Skeletal muscle cell (primary cell): ENCODE data around the gene PGPEP1.
"Not testable (repeated sequence)": the region's sequence is repeated elsewhere in the genome, so short reads cannot be mapped to it uniquely, and the experiment has no call there.

Experiments
- DNase-seq: peaks from one replicate; pipeline ENCODE4 v3.0.0-alpha.2; 2010; ENCODE audit warnings: low read depth
- H3K4me3 ChIP-seq: 2 replicates; pipeline ENCODE4 v1.5.1; 2011; ENCODE audit warnings: low read depth, mild to moderate bottlenecking, control low read depth, low read length, moderate library complexity

PGPEP1 gene

GRCh38 chr19:18354743-18355142, 14.3 kb downstream of the PGPEP1 start:
- DNase-seq, H3K4me3 ChIP-seq: not testable (repeated sequence)

- no peak for DNase-seq
- no peak overlapping the region for H3K4me3 ChIP-seq
These were observed 16.6 kb downstream of the PGPEP1 start for GRCh38 chr19:18357041-18357440.

- no peak for DNase-seq
These were observed 21.2 kb downstream of the PGPEP1 start for GRCh38 chr19:18361646-18362045.

GRCh38 chr19:18362934-18363542, 22.6 kb downstream of the PGPEP1 start:
- DNase-seq = no peak
- H3K4me3 ChIP-seq = no peak overlapping the region

More at GRCh38 chr19:18361646-18362045, 21.2 kb downstream of the PGPEP1 start:
- no peak overlapping the region for H3K4me3 ChIP-seq

GRCh38 chr19:18363787-18364186, 23.4 kb downstream of the PGPEP1 start:
- no peak for DNase-seq
- no peak overlapping the region for H3K4me3 ChIP-seq

- not testable (repeated sequence) for DNase-seq, H3K4me3 ChIP-seq
These were observed 24.0 kb downstream of the PGPEP1 start for GRCh38 chr19:18364277-18364825.

- DNase-seq = peak; percentile 98
- H3K4me3 ChIP-seq = no peak overlapping the region
These were observed 24.6 kb downstream of the PGPEP1 start for GRCh38 chr19:18364826-18365528.

- no peak for DNase-seq
- no peak overlapping the region for H3K4me3 ChIP-seq
These were observed 25.6 kb downstream of the PGPEP1 start for GRCh38 chr19:18366021-18366435.

GRCh38 chr19:18368504-18369222, 28.3 kb downstream of the PGPEP1 start:
- DNase-seq = no peak
- no peak overlapping the region for H3K4me3 ChIP-seq

- H3K4me3 ChIP-seq = no peak overlapping the region
- DNase-seq = no peak
These were observed 33.1 kb downstream of the PGPEP1 start for GRCh38 chr19:18373407-18373891.

GRCh38 chr19:18373892-18374629, 33.7 kb downstream of the PGPEP1 start:
- no peak overlapping the region for H3K4me3 ChIP-seq
- DNase-seq = peak; percentile 96

GRCh38 chr19:18377026-18377425, 36.6 kb downstream of the PGPEP1 start:
- H3K4me3 ChIP-seq = no peak overlapping the region
- DNase-seq = no peak

GRCh38 chr19:18379803-18380747, 39.7 kb downstream of the PGPEP1 start:
- H3K4me3 ChIP-seq = no peak overlapping the region
- peak; percentile 71 for DNase-seq

- H3K4me3 ChIP-seq = no peak overlapping the region
- DNase-seq = no peak
These were observed 40.4 kb downstream of the PGPEP1 start for GRCh38 chr19:18380843-18381242.

- DNase-seq, H3K4me3 ChIP-seq: not testable (repeated sequence)
These were observed 43.2 kb downstream of the PGPEP1 start for GRCh38 chr19:18383622-18384021.

GRCh38 chr19:18384775-18385174, 44.4 kb downstream of the PGPEP1 start:
- DNase-seq = no peak
- H3K4me3 ChIP-seq = no peak overlapping the region

GRCh38 chr19:18385359-18385674, 44.9 kb downstream of the PGPEP1 start:
- no peak overlapping the region for H3K4me3 ChIP-seq
- no peak for DNase-seq

GRCh38 chr19:18385675-18386542, 45.5 kb downstream of the PGPEP1 start, which contains the start of gene GDF15:
GDF15 (plus strand) TSS chr19:18386158; CDS start chr19:18386190, 32 bp downstream.
- peak within 1 kb of the TSS; percentile 62 for H3K4me3 ChIP-seq
- DNase-seq = peak; percentile 81
